Stomach (tissue), 9 donors: ENCODE data around the gene B4GALT3. TPM values are rescaled to one million over a fixed set of nuclear protein-coding genes. Genes with fewer than 3 reads are reported as not detected.

Experiments
- DNase-seq, 2 donors: peaks; one replicate each; pipeline versions ENCODE4 v3.0.0 to v3.0.0-alpha.2; 2013 to 2019
- H3K27ac ChIP-seq, 5 donors: fragments of 200-600 bp in 4 of 5; sonication (generic) in 4 of 5; one replicate each; pipeline ENCODE4 v1.5.1; 2013 to 2019; ENCODE audit warnings: mild to moderate bottlenecking in 1 of 5, moderate library complexity in 1 of 5
- H3K27me3 ChIP-seq, 3 donors: fragments of 200-600 bp; sonication (generic); one replicate each; pipeline ENCODE4 v1.5.1; 2017 to 2019; ENCODE audit warnings: mixed run types in 1 of 3
- H3K36me3 ChIP-seq, 4 donors: fragments of 200-600 bp; sonication (generic); 1 replicate in 3 of 4; 2 replicates in 1 of 4; pipeline ENCODE4 v1.5.1; 2016 to 2019
- H3K4me1 ChIP-seq, 4 donors: fragments of 200-600 bp; sonication (generic); one replicate each; pipeline ENCODE4 v1.5.1; 2016 to 2019
- H3K4me3 ChIP-seq, 4 donors: fragments of 200-600 bp; sonication (generic) in 3 of 4; one replicate each; pipeline ENCODE4 v1.5.1; 2016 to 2019; ENCODE audit warnings: mild to moderate bottlenecking in 1 of 4
- H3K9me3 ChIP-seq, 4 donors: fragments of 200-600 bp; sonication (generic); one replicate each; pipeline ENCODE4 v1.5.1; 2016 to 2019
- EP300 ChIP-seq: sonication (generic); formaldehyde crosslinking; IDR thresholded peaks from one replicate; pipeline ENCODE4 v1.6.1; 2017; ENCODE audit warnings: antibody characterized with exemption
- POLR2A ChIP-seq, 4 donors: fragments of 450-650 bp; IDR thresholded peaks; one replicate each; pipeline ENCODE4 v1.6.1; 2016; ENCODE audit warnings: antibody characterized with exemption in 4 of 4, control low read depth in 2 of 4, mild to moderate bottlenecking in 1 of 4, moderate library complexity in 1 of 4
- POLR2AphosphoS5 ChIP-seq, 3 donors: sonication (generic); formaldehyde crosslinking; IDR thresholded peaks; one replicate each; pipeline ENCODE4 v1.6.1; 2016; ENCODE audit warnings: antibody characterized with exemption in 3 of 3
- WGBS, 5 donors: extraction: QIAGEN DNeasy Blood & Tissue Kit in 3 of 5; methylation state at CpG; one replicate each; pipeline versions ENCODE4 v1.1.5 to v1.1.7; 2013 to 2018; 5-methylcytosine and 5-hydroxymethylcytosine counted together
- intact Hi-C: fragments of 100-400 bp; cut with DNase I; formaldehyde crosslinking; loops from one replicate; pipeline ENCODE4 v1.15.1; 2023; ENCODE audit warnings: low total_unique reads
- polyA plus RNA-seq, 3 donors: library from polyadenylated mRNA; stranded (reverse); fragments of 200-250 nt; gene quantifications; one replicate each; pipeline ENCODE4 v1.2.3, GENCODE V29; 2013
- total RNA-seq, 5 donors: library from RNA; depleted of rRNA; stranded (reverse); fragments of >200 nt; gene quantifications; one replicate each; pipeline versions ENCODE4 v1.1.0 to v1.2.3, GENCODE V29; 2014 to 2016
- TF ChIP-seq, protein P1 (sequence below), 7 experiments: fragments of 450-650 bp in 4 of 7; fragments of 200-600 bp in 3 of 7; sonication (generic) in 3 of 7; IDR thresholded peaks; one replicate each; pipeline ENCODE4 v1.5.1; 2016 to 2019; ENCODE audit warnings: antibody characterized with exemption in 7 of 7, control low read depth in 2 of 7, mild to moderate bottlenecking in 1 of 7
- donor health status: healthy with polysubstance abuse.
- donor health status: Bipolar disorder and iron deficiency.
- donor health status: healthy.

Gene B4GALT3
- total and polyA plus RNA-seq, 8 donors: 12.2 to 25.8 (median 17.5) TPM

- no peak for DNase-seq
- H3K4me1 ChIP-seq: no peaks in the 10 kb centered on the region
- intact Hi-C loops: no loop called here
- no peaks in the 10 kb centered on the region for H3K9me3 ChIP-seq
- H3K36me3 ChIP-seq: no peaks in the 10 kb centered on the region
- H3K4me3 ChIP-seq: no peak overlapping the region
- no peak for TF ChIP-seq EP300
- TF ChIP-seq, protein P1, sequence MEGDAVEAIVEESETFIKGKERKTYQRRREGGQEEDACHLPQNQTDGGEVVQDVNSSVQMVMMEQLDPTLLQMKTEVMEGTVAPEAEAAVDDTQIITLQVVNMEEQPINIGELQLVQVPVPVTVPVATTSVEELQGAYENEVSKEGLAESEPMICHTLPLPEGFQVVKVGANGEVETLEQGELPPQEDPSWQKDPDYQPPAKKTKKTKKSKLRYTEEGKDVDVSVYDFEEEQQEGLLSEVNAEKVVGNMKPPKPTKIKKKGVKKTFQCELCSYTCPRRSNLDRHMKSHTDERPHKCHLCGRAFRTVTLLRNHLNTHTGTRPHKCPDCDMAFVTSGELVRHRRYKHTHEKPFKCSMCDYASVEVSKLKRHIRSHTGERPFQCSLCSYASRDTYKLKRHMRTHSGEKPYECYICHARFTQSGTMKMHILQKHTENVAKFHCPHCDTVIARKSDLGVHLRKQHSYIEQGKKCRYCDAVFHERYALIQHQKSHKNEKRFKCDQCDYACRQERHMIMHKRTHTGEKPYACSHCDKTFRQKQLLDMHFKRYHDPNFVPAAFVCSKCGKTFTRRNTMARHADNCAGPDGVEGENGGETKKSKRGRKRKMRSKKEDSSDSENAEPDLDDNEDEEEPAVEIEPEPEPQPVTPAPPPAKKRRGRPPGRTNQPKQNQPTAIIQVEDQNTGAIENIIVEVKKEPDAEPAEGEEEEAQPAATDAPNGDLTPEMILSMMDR (IDR thresholded peaks at IDR 0.05): no peak
- no peak for TF ChIP-seq POLR2A (IDR thresholded peaks at IDR 0.05)
- no peak for TF ChIP-seq POLR2AphosphoS5 (IDR thresholded peaks at IDR 0.05)
- WGBS, 5 donors: 66 to 83% (median 72%) methylated on average over 3 of the region's 3 CpGs
- H3K27me3 ChIP-seq: no peaks in the 10 kb centered on the region
- H3K27ac ChIP-seq: no peak overlapping the region
These were observed 31.5 kb downstream of the B4GALT3 start for GRCh38 chr1:161145832-161146231.

DNA sequence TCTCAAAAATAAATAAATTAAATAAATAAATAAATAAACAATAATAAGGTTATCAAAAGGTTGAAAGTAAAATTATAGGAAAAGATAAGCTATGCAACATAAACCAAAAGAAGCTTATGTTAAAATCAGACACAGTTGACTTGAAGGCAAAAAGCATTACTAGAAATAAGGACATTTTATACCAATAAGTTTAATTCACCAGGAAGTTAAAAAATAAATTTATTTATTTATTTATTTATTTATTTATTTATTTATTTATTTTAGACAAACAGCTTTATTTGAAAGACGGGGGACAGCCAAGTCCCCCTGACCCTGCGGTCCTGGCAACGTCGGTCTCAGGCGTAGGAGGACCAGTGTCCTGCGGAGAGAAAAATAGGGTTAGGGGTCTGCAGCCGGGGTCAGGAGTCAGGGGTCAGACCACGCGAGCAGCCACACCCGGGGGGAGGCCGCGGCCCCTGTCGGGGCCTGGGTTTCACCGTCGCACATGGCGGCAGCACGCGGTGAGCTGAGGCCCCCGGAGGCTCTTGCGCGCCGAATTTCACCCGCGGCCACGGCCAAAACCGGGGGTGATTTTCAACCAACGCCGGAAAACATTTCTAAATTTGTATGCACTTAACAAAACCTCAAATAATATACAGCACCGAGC, 36.4 kb downstream of the B4GALT3 start:
- no peak for DNase-seq
- no peak overlapping the region for H3K4me3 ChIP-seq
- H3K36me3 ChIP-seq: no peaks in the 10 kb centered on the region
- no peaks in the 10 kb centered on the region for H3K27me3 ChIP-seq
- 91 to 95% (median 93%) methylated on average over 28 to 29 of the region's 29 CpGs for WGBS, 5 donors
- intact Hi-C loops: no loop called here
- no peak overlapping the region for H3K27ac ChIP-seq
- TF ChIP-seq POLR2A (IDR thresholded peaks at IDR 0.05): no peak
- no peak for TF ChIP-seq POLR2AphosphoS5 (IDR thresholded peaks at IDR 0.05)
- no peak for TF ChIP-seq EP300
- H3K9me3 ChIP-seq: no peaks in the 10 kb centered on the region
- peaks cover 0 to 9% (median 0%) of the 10 kb centered on the region in 4 donors for H3K4me1 ChIP-seq

GRCh38 chr1:161139766-161140165, 37.5 kb downstream of the B4GALT3 start:
- no peaks in the 10 kb centered on the region for H3K9me3 ChIP-seq
- peak; percentile 46 to 77 for DNase-seq
- WGBS, 5 donors: 15 to 22% (median 19%) methylated on average over 1 of the region's 1 CpG

DNA sequence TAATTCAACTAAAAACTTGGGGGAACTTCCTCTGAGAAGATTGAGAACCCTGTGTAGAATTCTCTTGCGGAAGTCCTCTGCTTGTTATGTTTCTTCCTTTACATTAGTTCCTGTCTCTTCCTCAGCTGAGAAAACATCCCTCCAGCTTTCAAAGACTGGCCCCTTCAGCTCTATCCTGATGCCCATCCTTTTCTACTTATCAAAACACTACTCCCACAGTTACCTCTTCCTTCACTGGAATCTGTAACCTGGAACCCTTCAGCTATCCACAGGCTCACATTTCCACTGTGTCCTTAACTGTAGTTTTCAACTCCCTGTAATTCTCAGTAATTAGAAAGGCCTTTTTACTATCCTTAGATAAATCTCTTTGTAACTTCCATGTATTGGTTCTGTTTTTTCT, 38.9 kb downstream of the B4GALT3 start:
- Histone ChIP-seq H3K27ac (peak overlapping the region in 1 of 5 donors; percentile 15), H3K4me3 (no peak overlapping the region), H3K9me3 (no peaks in the 10 kb centered on the region), H3K36me3 (peaks cover 0 to 5% (median 0%) of the 10 kb centered on the region in 4 donors), H3K4me1 (peaks cover 10 to 26% (median 17%) of the 10 kb centered on the region in 4 donors), H3K27me3 (no peaks in the 10 kb centered on the region)
- WGBS, 5 donors: 73 to 89% (median 86%) methylated on average over 1 of the region's 1 CpG
- no peak for TF ChIP-seq POLR2A (IDR thresholded peaks at IDR 0.05)
- TF ChIP-seq EP300: no peak
- TF ChIP-seq, protein P1 (IDR thresholded peaks at IDR 0.05): no peak
- no peak for TF ChIP-seq POLR2AphosphoS5 (IDR thresholded peaks at IDR 0.05)
- intact Hi-C loops: no loop called here
- no peak for DNase-seq

More at GRCh38 chr1:161139766-161140165, 37.5 kb downstream of the B4GALT3 start:
- no peak overlapping the region for H3K4me3 ChIP-seq
- TF ChIP-seq, protein P1 (IDR thresholded peaks at IDR 0.05): peak in 4 of 7 experiments; percentile 25 to 52 (median 36)
- no peak for TF ChIP-seq EP300
- H3K27ac ChIP-seq: no peak overlapping the region
- peaks cover 0 to 13% (median 4%) of the 10 kb centered on the region in 4 donors for H3K4me1 ChIP-seq
- intact Hi-C loops: no loop called here
- H3K36me3 ChIP-seq: peaks cover 0 to 2% (median 0%) of the 10 kb centered on the region in 4 donors
- H3K27me3 ChIP-seq: no peaks in the 10 kb centered on the region

DNA sequence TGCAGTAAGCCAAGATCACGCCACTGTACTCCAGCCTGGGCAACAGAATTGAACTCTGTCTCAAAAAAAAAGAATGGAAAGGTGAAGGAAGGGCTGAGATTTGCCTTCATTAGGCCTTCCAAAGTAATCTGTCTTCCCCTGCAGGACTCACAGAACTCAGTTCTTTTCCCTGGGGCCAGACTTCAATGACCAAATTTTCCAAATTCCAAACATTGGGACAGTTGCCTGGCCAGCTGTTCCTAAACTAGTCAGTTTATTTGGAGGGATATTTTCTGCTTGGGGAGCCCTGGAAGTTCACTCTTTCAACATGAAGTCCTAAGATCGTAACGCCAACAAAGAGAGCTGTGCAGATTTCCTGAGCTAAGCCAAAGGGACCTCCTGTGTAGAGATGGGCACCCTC, 39.4 kb downstream of the B4GALT3 start:
- TF ChIP-seq POLR2AphosphoS5 (IDR thresholded peaks at IDR 0.05) (no peak), POLR2A (IDR thresholded peaks at IDR 0.05) (no peak)
- TF ChIP-seq, protein P1 (IDR thresholded peaks at IDR 0.05): no peak
- Histone ChIP-seq H3K4me3 (no peak overlapping the region), H3K27ac (peak overlapping the region in 2 of 5 donors; percentile 15 to 16), H3K36me3 (peaks cover 0 to 5% (median 0%) of the 10 kb centered on the region in 4 donors), H3K4me1 (peaks cover 10 to 29% (median 20%) of the 10 kb centered on the region in 4 donors), H3K27me3 (no peaks in the 10 kb centered on the region), H3K9me3 (no peaks in the 10 kb centered on the region)
- no peak for DNase-seq
- 72 to 80% (median 75%) methylated on average over 3 of the region's 3 CpGs for WGBS, 5 donors
- intact Hi-C loops: no loop called here
